ENCODE data around the gene SDC4. TPM values are rescaled to one million over a fixed set of nuclear protein-coding genes. Genes with fewer than 3 reads are reported as not detected.

The SDC4 gene
- total RNA-seq, 6 experiments from 2014 or later, result 122 to 146 (median 135) TPM

DNA sequence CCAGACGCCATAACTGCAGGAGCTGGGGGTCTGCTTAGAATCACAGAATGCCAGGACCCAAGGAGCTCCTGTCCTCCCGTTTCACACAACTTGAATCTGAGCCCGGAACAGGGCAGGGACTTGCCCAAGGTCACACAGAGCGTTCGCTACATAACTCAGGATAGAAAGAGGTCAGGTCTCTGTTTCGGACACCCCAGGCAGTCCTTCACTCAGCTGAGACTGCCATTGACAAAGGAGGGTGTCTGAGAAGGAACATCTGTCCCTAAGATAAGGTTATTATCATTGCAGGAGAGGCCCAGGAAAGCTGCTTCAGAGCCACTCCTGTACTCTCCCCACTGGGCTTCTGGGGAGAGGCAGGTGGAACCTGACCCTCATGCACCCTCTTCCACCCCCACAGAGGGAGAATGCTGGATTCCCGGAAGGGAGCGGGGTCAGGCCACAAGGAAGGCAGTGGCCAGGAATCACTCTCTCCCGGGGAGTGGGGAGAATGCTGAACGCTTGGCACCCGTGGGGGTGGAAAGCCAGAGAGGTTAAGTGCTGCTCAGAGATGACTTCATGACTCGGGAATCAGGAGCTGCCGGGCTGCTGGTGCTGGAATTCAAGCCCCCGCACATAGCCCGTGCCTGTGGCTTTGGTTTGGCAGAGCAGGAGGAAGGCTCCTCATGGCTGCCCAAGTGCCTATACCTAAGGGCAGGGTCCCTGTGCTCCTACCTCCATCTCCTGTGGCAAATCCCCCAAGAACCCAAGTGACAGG is 10.7 kb downstream of the SDC4 start:
- peaks cover 3% of the 10 kb centered on the region for H3K27me3 Mint-ChIP-seq (ENCODE audit: insufficient read depth)
- peaks cover 76% of the 10 kb centered on the region for H3K4me1 Mint-ChIP-seq (ENCODE audit: low read depth)
- no peaks in the 10 kb centered on the region for H3K9me3 Mint-ChIP-seq
- peaks cover 44% of the 10 kb centered on the region for H3K36me3 Mint-ChIP-seq (ENCODE audit: low read depth)
- DNase-seq, result peak; percentile 89
- TF ChIP-seq, protein P1, sequence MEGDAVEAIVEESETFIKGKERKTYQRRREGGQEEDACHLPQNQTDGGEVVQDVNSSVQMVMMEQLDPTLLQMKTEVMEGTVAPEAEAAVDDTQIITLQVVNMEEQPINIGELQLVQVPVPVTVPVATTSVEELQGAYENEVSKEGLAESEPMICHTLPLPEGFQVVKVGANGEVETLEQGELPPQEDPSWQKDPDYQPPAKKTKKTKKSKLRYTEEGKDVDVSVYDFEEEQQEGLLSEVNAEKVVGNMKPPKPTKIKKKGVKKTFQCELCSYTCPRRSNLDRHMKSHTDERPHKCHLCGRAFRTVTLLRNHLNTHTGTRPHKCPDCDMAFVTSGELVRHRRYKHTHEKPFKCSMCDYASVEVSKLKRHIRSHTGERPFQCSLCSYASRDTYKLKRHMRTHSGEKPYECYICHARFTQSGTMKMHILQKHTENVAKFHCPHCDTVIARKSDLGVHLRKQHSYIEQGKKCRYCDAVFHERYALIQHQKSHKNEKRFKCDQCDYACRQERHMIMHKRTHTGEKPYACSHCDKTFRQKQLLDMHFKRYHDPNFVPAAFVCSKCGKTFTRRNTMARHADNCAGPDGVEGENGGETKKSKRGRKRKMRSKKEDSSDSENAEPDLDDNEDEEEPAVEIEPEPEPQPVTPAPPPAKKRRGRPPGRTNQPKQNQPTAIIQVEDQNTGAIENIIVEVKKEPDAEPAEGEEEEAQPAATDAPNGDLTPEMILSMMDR (IDR thresholded peaks at IDR 0.05), result no peak
- peak overlapping the region; percentile 74 for H3K4me3 Mint-ChIP-seq
- peak overlapping the region; percentile 99 for H3K27ac Mint-ChIP-seq

DNA sequence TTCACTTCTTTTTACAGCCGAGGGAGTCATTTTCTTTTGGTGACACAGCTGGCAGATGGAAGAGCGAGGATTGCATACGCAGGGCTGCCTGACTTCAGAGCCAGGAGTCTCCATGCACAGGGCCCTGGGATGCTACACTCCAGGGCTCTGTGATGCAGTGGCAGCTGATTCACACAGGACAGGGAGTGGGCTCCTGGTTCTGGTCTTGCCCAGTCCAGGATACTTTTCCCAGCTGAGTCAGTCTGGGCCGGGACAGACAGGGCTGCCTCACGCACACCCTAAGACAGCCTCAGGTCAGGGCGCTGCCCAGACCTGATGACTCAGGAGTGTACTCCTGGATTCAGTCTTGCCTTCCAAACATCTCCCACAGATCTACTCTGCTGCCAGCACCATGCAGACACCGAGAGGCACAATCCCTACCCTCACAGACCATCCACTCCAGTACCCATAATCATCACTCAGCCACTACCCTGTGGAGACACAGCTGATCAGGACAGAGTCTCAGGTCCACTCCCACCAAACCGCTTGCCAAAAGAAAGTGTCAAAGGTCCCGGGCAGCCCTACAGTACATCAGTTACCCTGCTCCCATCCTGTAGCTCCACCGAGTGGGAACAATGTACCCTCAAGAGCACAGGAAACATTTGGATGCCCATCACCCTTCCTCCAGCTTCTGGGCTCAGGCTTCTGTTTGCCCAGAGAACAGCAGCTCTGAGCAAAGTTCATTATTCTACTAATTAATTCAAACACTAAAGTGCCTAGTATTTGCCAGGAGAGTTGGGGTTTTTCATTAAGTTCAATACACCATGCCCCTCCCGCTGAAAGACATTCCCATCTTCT is 11.5 kb downstream of the SDC4 start:
- H3K9me3 Mint-ChIP-seq, result no peaks in the 10 kb centered on the region
- peak overlapping the region; percentile 74 for H3K4me3 Mint-ChIP-seq
- TF ChIP-seq, protein P1 (IDR thresholded peaks at IDR 0.05), result no peak
- peaks cover 43% of the 10 kb centered on the region for H3K36me3 Mint-ChIP-seq (ENCODE audit: low read depth)
- peaks cover 3% of the 10 kb centered on the region for H3K27me3 Mint-ChIP-seq (ENCODE audit: insufficient read depth)
- peak; percentile 98 for DNase-seq
- peak overlapping the region; percentile 99 for H3K27ac Mint-ChIP-seq
- peaks cover 68% of the 10 kb centered on the region for H3K4me1 Mint-ChIP-seq (ENCODE audit: low read depth)

DNA sequence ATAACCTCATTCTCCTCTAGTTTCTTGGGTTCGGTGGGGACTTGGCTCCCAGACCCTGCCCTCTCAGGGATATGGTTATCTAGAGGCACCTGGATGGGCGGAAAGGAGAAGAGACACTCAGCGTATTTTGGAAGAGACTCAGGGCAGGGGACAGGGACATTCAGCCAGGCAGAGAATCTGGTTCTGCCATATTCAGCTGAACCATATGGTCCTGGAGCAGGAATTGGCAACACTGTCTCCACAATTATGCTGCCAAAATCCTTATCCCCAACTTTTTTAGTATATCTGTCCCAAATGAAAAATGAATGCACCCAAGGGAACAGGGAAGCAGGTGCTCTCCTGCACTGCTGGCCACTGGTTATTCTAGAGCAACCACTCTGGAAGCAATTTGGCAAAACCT is 17.7 kb downstream of the SDC4 start:
- peaks cover 2% of the 10 kb centered on the region for H3K27me3 Mint-ChIP-seq (ENCODE audit: insufficient read depth)
- no peak overlapping the region; the same call in 1 of the 2 replicates for H3K27ac Mint-ChIP-seq
- H3K4me1 Mint-ChIP-seq (ENCODE audit: low read depth), result peaks cover 5% of the 10 kb centered on the region
- no peaks in the 10 kb centered on the region for H3K9me3 Mint-ChIP-seq
- peaks cover 20% of the 10 kb centered on the region for H3K36me3 Mint-ChIP-seq (ENCODE audit: low read depth)
- TF ChIP-seq, protein P1 (IDR thresholded peaks at IDR 0.05), result no peak
- no peak for DNase-seq
- H3K4me3 Mint-ChIP-seq, result no peak overlapping the region

DNA sequence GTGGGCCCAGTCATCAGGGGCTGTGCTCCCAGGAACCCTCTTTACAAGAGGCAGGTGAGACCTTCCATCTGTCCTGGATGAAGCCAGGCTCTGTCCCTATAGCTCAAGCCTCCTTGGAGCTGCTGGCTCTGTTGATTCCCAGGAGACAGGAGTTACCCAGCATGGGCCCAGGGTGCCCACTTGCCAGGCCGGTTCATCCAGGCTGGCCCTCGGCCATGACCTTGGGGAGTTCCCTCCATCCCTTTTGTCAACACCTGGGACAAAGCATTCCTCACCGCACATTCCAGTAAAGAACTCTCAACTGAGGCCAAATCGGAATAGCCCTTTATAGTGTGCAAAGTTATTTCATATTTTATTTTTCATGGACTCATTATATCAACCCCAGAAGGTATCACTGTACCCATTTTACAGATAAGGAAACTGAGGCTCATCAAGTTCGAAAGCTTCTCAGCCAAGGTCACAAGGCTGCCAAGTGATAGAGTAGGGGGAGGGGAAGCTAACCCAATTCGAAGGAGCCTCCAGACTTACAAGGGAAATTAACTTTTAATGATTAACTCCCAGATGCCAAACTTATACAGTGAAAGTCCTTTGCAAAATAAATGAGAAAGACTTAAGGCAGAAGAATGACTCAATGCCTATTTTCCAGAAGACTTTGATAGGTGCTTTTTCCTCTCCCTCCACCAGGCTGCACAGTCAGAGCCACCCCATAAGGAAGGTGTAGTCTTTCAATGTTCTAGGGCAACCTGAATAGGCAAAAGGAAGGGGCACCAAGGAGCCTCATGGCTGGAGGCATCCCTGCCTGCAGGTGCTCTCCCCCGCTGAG is 18.5 kb downstream of the SDC4 start:
- H3K27me3 Mint-ChIP-seq (ENCODE audit: insufficient read depth), result peaks cover 4% of the 10 kb centered on the region
- H3K4me3 Mint-ChIP-seq, result no peak overlapping the region
- no peaks in the 10 kb centered on the region for H3K9me3 Mint-ChIP-seq
- peaks cover 16% of the 10 kb centered on the region for H3K36me3 Mint-ChIP-seq (ENCODE audit: low read depth)
- TF ChIP-seq, protein P1 (IDR thresholded peaks at IDR 0.05), result peak; percentile 34
- DNase-seq, result no peak
- no peak overlapping the region for H3K27ac Mint-ChIP-seq
- no peaks in the 10 kb centered on the region; the same call in 1 of the 2 replicates for H3K4me1 Mint-ChIP-seq (ENCODE audit: low read depth)

DNA sequence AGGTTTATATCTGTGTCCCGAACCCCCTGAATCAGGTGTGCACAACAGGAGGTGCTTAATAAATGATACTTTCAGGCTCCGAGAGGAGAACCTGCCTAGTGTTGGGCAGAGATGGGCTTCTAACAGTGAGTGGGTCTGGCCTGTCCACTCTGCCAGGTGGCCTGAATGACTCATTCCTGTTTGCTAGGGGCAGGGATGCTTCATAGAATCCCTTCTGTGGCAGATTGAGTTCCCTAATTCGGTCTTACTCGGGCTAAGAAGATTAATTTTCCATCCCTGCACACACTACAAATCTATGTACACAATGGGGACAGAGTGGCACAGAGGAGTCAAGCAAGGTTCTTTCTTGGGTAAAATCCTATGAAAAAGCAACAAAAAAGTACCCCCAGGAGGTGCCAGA is 19.8 kb downstream of the SDC4 start:
- Mint-ChIP-seq H3K27ac (peak overlapping the region; percentile 16; the same call in 1 of the 2 replicates), H3K9me3 (no peaks in the 10 kb centered on the region), H3K27me3 (ENCODE audit: insufficient read depth) (peaks cover 4% of the 10 kb centered on the region), H3K4me3 (no peak overlapping the region), H3K36me3 (ENCODE audit: low read depth) (peaks cover 16% of the 10 kb centered on the region), H3K4me1 (ENCODE audit: low read depth) (no peaks in the 10 kb centered on the region; the same call in 1 of the 2 replicates)
- TF ChIP-seq, protein P1 (IDR thresholded peaks at IDR 0.05), result no peak
- no peak for DNase-seq

All from HFFc6 (cell line).